A549 (cell line): ENCODE data around the gene NEURL2. TPM values are rescaled to one million over a fixed set of nuclear protein-coding genes. Genes with fewer than 3 reads are reported as not detected.

ENCODE experiments used
- ATAC-seq, 2 experiments: fragments of 200-7000 bp in 1 of 2; fragments of >200 bp in 1 of 2; cut with Nextera tagmentation in 1 of 2; cut with Tn5 transposase in 1 of 2; 3 replicates each; pipeline versions ENCODE4 v1.8.0 to v1.9.1; 2018 to 2020; ENCODE audit warnings: mild to moderate bottlenecking in 1 of 2, moderate library complexity in 1 of 2
- CTCF ChIA-PET: fragments of 300-600 bp; sonication (Branson Sonifier 250); formaldehyde crosslinking; extraction: SDS; loops from one replicate; lab custom pipeline; 2021; ENCODE audit warnings: antibody characterized with exemption, inconsistent platforms; lab: Yijun Ruan, JAX
- POLR2A ChIA-PET: fragments of 350-600 bp; formaldehyde crosslinking; extraction: SDS; loops from one replicate; lab custom pipeline; 2021; ENCODE audit warnings: antibody characterized with exemption, inconsistent platforms; lab: Yijun Ruan, JAX
- DNase-seq, 2 experiments: peaks; one replicate each; pipeline versions ENCODE4 v3.0.0 to v3.0.0-alpha.2; 2011 to 2016; ENCODE audit warnings: low read depth in 1 of 2, low spot score in 1 of 2
- FAIRE-seq: peaks from 2 replicates; lab custom pipeline; 2011; peaks lifted over from hg19 to GRCh38; lab: Jason Lieb, UNC
- H3K27ac ChIP-seq, 2 experiments: fragments of >200 bp; sonication (Bioruptor Twin); formaldehyde crosslinking; 3 replicates each; pipeline ENCODE4 v1.5.1; 2016 to 2017
- H3K4me1 ChIP-seq: fragments of >200 bp; sonication (Bioruptor Twin); formaldehyde crosslinking; 3 replicates; pipeline ENCODE4 v1.6.1; 2016
- H3K4me2 ChIP-seq: fragments of >200 bp; sonication (Bioruptor Twin); formaldehyde crosslinking; 3 replicates; pipeline ENCODE4 v1.6.1; 2016
- H3K4me3 ChIP-seq: fragments of >200 bp; sonication (Bioruptor Twin); formaldehyde crosslinking; 3 replicates; pipeline ENCODE4 v1.5.1; 2016
- H3K9me3 ChIP-seq: fragments of >200 bp; sonication (Bioruptor Twin); formaldehyde crosslinking; 3 replicates; pipeline ENCODE4 v1.6.1; 2016
- BHLHE40 ChIP-seq: IDR thresholded peaks from 2 replicates; pipeline ENCODE4 v1.6.1; 2012; ENCODE audit warnings: low read depth, low read length, inconsistent platforms
- CBX8 ChIP-seq: fragments of 200-600 bp; sonication (generic); IDR thresholded peaks from 2 replicates; pipeline ENCODE4 v1.6.1; 2016
- CHD4 ChIP-seq: fragments of 200-600 bp; sonication (generic); IDR thresholded peaks from 2 replicates; pipeline ENCODE4 v1.6.1; 2016; ENCODE audit warnings: antibody characterized with exemption, mild to moderate bottlenecking, borderline replicate concordance
- FOXS1 ChIP-seq: fragments of 250-450 bp; sonication (Bioruptor Pico); IDR thresholded peaks from 2 replicates; pipeline ENCODE4 v1.5.0; 2020; ENCODE audit warnings: mild to moderate bottlenecking, moderate library complexity
- GATA3 ChIP-seq: IDR thresholded peaks from 2 replicates; pipeline ENCODE4 v1.6.1; 2012; ENCODE audit warnings: borderline replicate concordance
- HOXA7 ChIP-seq: fragments of 250-450 bp; sonication (Bioruptor Pico); IDR thresholded peaks from 2 replicates; pipeline ENCODE4 v1.5.0; 2020; ENCODE audit warnings: mild to moderate bottlenecking, moderate library complexity
- MAFK ChIP-seq: fragments of 450-650 bp; IDR thresholded peaks from 2 replicates; pipeline ENCODE4 v1.6.1; 2014; ENCODE audit not compliant: partially characterized antibody
- MAZ ChIP-seq: fragments of 150-350 bp; IDR thresholded peaks from 2 replicates; pipeline ENCODE4 v1.6.1; 2014; ENCODE audit warnings: antibody characterized with exemption, low read depth, low read length, borderline replicate concordance
- NR3C1 ChIP-seq: fragments of >200 bp; sonication (Bioruptor Twin); formaldehyde crosslinking; IDR thresholded peaks from 3 replicates; pipeline ENCODE4 v1.6.1; 2017
- RCOR1 ChIP-seq: fragments of 150-350 bp; IDR thresholded peaks from 2 replicates; pipeline ENCODE4 v1.6.1; 2014; ENCODE audit warnings: antibody characterized with exemption, low read length, low read depth
- RNF2 ChIP-seq: fragments of 200-600 bp; sonication (generic); IDR thresholded peaks from 2 replicates; pipeline ENCODE4 v1.6.1; 2016; ENCODE audit warnings: low read depth, mild to moderate bottlenecking, antibody characterized with exemption, moderate library complexity, borderline replicate concordance
- TFCP2L1 ChIP-seq: fragments of 250-450 bp; sonication (Bioruptor Pico); IDR thresholded peaks from 2 replicates; pipeline ENCODE4 v1.5.0; 2021; ENCODE audit warnings: mild to moderate bottlenecking
- ZC3H11A ChIP-seq: fragments of 450-650 bp; IDR thresholded peaks from 2 replicates; pipeline ENCODE4 v1.6.1; 2014; ENCODE audit warnings: antibody characterized with exemption, mild to moderate bottlenecking
- ZNF302 ChIP-seq: fragments of 250-450 bp; sonication (Bioruptor Pico); IDR thresholded peaks from 2 replicates; pipeline ENCODE4 v1.9.0; 2021; ENCODE audit warnings: inconsistent platforms, mild to moderate bottlenecking, moderate library complexity
- ZSCAN20 ChIP-seq: fragments of 250-450 bp; sonication (Bioruptor Pico); IDR thresholded peaks from 2 replicates; pipeline ENCODE4 v1.8.0; 2022; ENCODE audit warnings: mild to moderate bottlenecking, moderate library complexity
- WGBS: methylation state at CpG from one replicate; pipeline ENCODE4 v1.1.6; 2017; ENCODE audit errors: missing lambda C conversion rate; 5-methylcytosine and 5-hydroxymethylcytosine counted together
- polyA plus RNA-seq, 4 experiments: library from polyadenylated mRNA; depleted of rRNA in 3 of 4; stranded (reverse); fragments of >200 nt; fragmentation: RNase III in 1 of 4; extraction: RNeasy Plus Mini Kit Qiagen cat#74134 plus additional on column Dnase treatment in 1 of 4; gene quantifications; 2 replicates in 3 of 4; 3 replicates in 1 of 4; pipeline ENCODE4 v1.2.3, GENCODE V29; 2011 to 2017
- TF ChIP-seq, protein P1 (sequence below): fragments of 450-650 bp; IDR thresholded peaks from 2 replicates; pipeline ENCODE4 v1.6.1; 2014; ENCODE audit warnings: antibody characterized with exemption
- TF ChIP-seq, protein P2 (sequence below): fragments of >200 bp; sonication (Bioruptor Twin); formaldehyde crosslinking; IDR thresholded peaks from 3 replicates; pipeline ENCODE4 v1.5.1; 2016
- TF ChIP-seq, protein P3 (sequence below): fragments of >200 bp; sonication (Bioruptor Twin); formaldehyde crosslinking; IDR thresholded peaks from 2 replicates; pipeline ENCODE4 v1.6.1; 2016

NEURL2 gene
- polyA plus RNA-seq, 2 of the 4 experiments (the other 2 are of a cell fraction) = 0.57 to 1.4 TPM

DNA sequence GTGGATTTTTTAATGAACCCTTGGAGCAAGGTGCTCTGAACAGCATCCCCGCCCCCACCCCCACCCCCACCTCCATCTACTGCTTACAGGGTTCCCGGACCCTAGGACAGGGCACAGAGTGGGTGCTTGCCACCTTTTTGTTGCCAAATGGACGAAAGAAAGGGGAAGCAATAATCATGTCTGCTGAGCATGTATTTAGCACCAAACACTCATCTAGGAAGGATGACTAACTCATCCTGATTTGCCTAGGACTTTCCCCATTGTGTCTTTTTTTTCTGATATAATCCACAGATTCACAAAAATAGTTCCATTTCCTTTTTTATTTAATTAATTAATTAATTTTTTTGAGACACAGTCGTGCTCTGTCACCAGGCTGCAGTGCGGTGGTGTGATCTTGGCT, 22.1 kb upstream of the NEURL2 start:
- DNase-seq (no peak), ATAC-seq (no peak), FAIRE-seq (no peak)
- WGBS = 87% methylated on average over 4 of the region's 5 CpGs
- TF ChIP-seq GATA3 (no peak), FOXS1 (CRISPR knock-in tag) (no peak), HOXA7 (CRISPR knock-in tag) (no peak), CBX8 (no peak), NR3C1 (no peak), BHLHE40 (no peak), MAFK (no peak), ZC3H11A (no peak), ZNF302 (CRISPR knock-in tag) (no peak), RCOR1 (no peak), TFCP2L1 (no peak)
- TF ChIP-seq, protein P1, sequence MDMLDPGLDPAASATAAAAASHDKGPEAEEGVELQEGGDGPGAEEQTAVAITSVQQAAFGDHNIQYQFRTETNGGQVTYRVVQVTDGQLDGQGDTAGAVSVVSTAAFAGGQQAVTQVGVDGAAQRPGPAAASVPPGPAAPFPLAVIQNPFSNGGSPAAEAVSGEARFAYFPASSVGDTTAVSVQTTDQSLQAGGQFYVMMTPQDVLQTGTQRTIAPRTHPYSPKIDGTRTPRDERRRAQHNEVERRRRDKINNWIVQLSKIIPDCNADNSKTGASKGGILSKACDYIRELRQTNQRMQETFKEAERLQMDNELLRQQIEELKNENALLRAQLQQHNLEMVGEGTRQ = no peak
- TF ChIP-seq, protein P2, sequence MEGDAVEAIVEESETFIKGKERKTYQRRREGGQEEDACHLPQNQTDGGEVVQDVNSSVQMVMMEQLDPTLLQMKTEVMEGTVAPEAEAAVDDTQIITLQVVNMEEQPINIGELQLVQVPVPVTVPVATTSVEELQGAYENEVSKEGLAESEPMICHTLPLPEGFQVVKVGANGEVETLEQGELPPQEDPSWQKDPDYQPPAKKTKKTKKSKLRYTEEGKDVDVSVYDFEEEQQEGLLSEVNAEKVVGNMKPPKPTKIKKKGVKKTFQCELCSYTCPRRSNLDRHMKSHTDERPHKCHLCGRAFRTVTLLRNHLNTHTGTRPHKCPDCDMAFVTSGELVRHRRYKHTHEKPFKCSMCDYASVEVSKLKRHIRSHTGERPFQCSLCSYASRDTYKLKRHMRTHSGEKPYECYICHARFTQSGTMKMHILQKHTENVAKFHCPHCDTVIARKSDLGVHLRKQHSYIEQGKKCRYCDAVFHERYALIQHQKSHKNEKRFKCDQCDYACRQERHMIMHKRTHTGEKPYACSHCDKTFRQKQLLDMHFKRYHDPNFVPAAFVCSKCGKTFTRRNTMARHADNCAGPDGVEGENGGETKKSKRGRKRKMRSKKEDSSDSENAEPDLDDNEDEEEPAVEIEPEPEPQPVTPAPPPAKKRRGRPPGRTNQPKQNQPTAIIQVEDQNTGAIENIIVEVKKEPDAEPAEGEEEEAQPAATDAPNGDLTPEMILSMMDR = no peak
- CTCF ChIA-PET = no interaction called here
- Histone ChIP-seq H3K9me3 (no peaks in the 10 kb centered on the region), H3K4me3 (no peak overlapping the region), H3K4me2 (no peak overlapping the region), H3K4me1 (peaks cover 11% of the 10 kb centered on the region; the same call in 2 of the 3 replicates), H3K27ac (no peak overlapping the region)
- POLR2A ChIA-PET = no interaction called here

DNA sequence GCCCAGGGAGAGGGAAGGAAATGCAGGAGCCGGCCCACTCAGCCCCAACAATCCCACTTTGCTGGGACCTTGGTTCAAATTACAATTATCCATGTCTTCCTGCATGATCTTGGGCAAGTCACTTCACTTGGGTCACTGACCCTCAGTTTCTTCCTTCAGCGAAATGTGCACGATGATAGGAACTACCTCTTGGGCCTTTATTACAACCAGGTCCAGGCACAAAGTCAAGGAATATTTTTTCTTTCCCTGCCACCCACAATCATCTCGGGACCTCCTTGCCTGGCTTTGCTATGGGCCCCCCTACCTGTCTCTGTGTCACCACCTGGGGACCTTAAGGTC, 21.3 kb upstream of the NEURL2 start:
- ChIA-PET POLR2A (interaction anchor here (1.0 kb wide), 1 partner anchor 13 kb away, joined by 4 read pairs; no protein-coding TSS in a partner anchor), CTCF (no interaction called here)
- Histone ChIP-seq H3K4me1 (peaks cover 11% of the 10 kb centered on the region; the same call in 2 of the 3 replicates), H3K27ac (no peak overlapping the region), H3K9me3 (no peaks in the 10 kb centered on the region), H3K4me2 (no peak overlapping the region), H3K4me3 (no peak overlapping the region)
- no peak for DNase-seq
- WGBS = 83% methylated on average over 4 of the region's 4 CpGs
- TF ChIP-seq, protein P1 = no peak
- TF ChIP-seq, protein P3, sequence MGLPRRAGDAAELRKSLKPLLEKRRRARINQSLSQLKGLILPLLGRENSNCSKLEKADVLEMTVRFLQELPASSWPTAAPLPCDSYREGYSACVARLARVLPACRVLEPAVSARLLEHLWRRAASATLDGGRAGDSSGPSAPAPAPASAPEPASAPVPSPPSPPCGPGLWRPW = no peak
- TF ChIP-seq RNF2 (no peak), ZSCAN20 (CRISPR knock-in tag) (no peak), CHD4 (no peak)
- FAIRE-seq = no peak
- no peak for ATAC-seq

DNA sequence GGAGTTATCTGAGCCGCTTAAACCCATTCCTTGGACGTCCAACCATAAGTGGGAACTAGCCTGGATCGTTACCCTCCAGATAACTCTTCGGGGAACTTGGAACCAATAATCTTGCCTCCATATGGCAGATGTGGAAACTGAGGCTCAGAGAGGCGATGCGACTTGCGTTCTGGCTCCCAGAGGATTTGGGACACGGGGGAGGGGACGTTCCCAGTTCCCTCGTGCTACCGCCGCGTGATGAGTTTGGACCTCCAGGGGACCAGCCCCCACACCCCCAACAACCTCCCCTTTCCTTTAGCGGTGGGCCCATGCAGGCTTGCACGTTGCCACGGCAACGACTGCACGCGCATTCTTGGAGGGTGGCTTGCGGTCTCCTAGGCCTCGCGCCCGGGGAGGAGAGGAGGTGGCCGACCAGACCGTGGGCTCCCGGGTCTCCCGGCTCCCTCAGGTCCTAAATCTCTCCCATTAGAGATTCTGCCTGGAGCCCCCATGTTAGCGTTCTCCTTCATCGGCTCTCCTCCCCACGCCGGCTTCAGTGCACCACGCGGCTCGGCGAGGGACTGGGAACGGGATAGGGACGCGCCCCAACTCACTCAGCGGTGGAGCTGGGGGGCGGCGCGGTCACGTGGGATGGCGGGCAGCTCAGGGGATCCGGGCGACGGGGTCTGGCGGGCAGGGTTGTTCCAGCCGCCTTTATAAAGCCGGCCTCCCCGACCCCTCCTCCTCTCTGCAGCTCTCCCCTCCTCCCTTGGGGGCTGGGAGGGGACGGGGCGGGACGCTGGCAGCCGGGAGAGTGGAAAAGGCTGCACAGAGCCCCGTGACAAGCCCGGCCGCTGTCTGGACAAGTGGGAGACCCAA, 20.7 kb upstream of the NEURL2 start, which contains the start of gene PLTP:
PLTP (minus strand) TSS at position 670 of the 858 bp plus-strand sequence. CDS start 703 bp downstream, outside the sequence.
- WGBS = 85% methylated on average over 57 of the region's 58 CpGs
- POLR2A ChIA-PET = interaction anchor here (1.0 kb wide), 1 partner anchor 12 kb away, joined by 4 read pairs; no protein-coding TSS in a partner anchor
- H3K4me2 ChIP-seq = peak within 1 kb of the TSS; percentile 69
- no peak for DNase-seq
- TF ChIP-seq MAZ = no peak
- TF ChIP-seq, all 56 proteins: peak for 0
- ATAC-seq = no peak
- CTCF ChIA-PET = interaction anchor here (1.6 kb wide), 1 partner anchor 12 kb away, joined by 6 read pairs; no protein-coding TSS in a partner anchor
- Histone ChIP-seq H3K9me3 (no peaks in the 10 kb centered on the region), H3K27ac (peak within 1 kb of the TSS; percentile 55 to 79), H3K4me1 (peaks cover 11% of the 10 kb centered on the region; the same call in 2 of the 3 replicates), H3K4me3 (peak within 1 kb of the TSS; percentile 33; the same call in 2 of the 3 replicates)
- FAIRE-seq = no peak
